Spinal cord (tissue), 10 donors: Measurements from ENCODE around the gene ZNF23. TPM values are rescaled to one million over a fixed set of nuclear protein-coding genes. Genes with fewer than 3 reads are reported as not detected.

Experiments
- DNase-seq, 6 donors: peaks; one replicate each; pipeline versions ENCODE4 v3.0.0 to v3.0.0-alpha.2; 2013 to 2015; ENCODE audit warnings: low spot score in 6 of 6, low read depth in 4 of 6
- H3K27ac ChIP-seq: one replicate; pipeline ENCODE4 v1.5.1; 2013; ENCODE audit warnings: low read depth, low read length, control low read depth
- H3K27me3 ChIP-seq: one replicate; pipeline ENCODE4 v1.6.1; 2013; ENCODE audit warnings: low read length; ENCODE audit not compliant: control insufficient read depth, insufficient read depth
- H3K36me3 ChIP-seq: one replicate; pipeline ENCODE4 v1.6.1; 2013; ENCODE audit warnings: low read length; ENCODE audit not compliant: control insufficient read depth, insufficient read depth
- H3K4me1 ChIP-seq: one replicate; pipeline ENCODE4 v1.6.1; 2013; ENCODE audit warnings: low read length; ENCODE audit not compliant: control insufficient read depth, insufficient read depth
- H3K4me3 ChIP-seq: one replicate; pipeline ENCODE4 v1.5.1; 2013; ENCODE audit warnings: low read depth, low read length, control low read depth
- H3K9me3 ChIP-seq: one replicate; pipeline ENCODE4 v1.6.1; 2013; ENCODE audit warnings: low read length; ENCODE audit not compliant: control insufficient read depth, insufficient read depth
- WGBS: methylation state at CpG from one replicate; pipeline ENCODE4 v1.1.5; 2013; ENCODE audit warnings: missing lambda C conversion rate; ENCODE audit not compliant: insufficient coverage; 5-methylcytosine and 5-hydroxymethylcytosine counted together
- polyA plus RNA-seq, 2 donors: library from polyadenylated mRNA; unstranded; fragments of 120-200 nt; gene quantifications; one replicate each; pipeline ENCODE4 v1.2.1, GENCODE V29; 2013; ENCODE audit not compliant: insufficient read length in 2 of 2
- total RNA-seq, 2 donors: library from RNA; depleted of rRNA in 1 of 2; stranded (reverse); fragments of 120-200 nt in 1 of 2; fragments of >200 nt in 1 of 2; gene quantifications; one replicate each; pipeline versions ENCODE4 v1.2.3 to v1.2.4, GENCODE V29; 2013 to 2014
- donor health status: healthy.

The ZNF23 gene
- total and polyA plus RNA-seq, 4 donors: 14.5 to 28.9 (median 20.6) TPM

DNA sequence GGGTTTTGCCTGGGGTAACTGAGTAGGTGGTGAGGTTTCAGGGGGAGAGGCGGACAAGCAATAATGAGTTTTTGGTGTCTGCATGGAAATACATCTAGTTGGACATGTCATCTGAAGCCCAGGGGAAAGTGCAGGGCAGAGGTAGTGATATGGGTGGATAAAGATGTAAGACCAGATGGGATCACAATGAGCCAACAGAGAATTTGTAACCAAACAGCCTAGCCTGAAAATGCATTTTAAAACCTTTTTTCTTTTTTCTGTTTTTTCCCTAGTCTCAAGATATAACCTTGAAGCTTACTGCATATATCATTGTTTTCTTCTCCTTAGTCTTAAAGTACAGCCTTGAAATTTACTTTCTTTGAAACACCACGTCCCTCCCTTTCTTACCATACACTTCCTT, 30.7 kb upstream of the ZNF23 start:
- DNase-seq: no peak
- WGBS: 81% methylated on average over 1 of the region's 2 CpGs
- no peak overlapping the region for H3K27ac ChIP-seq
- H3K36me3 ChIP-seq: no peaks in the 10 kb centered on the region
- no peaks in the 10 kb centered on the region for H3K4me1 ChIP-seq
- no peaks in the 10 kb centered on the region for H3K27me3 ChIP-seq
- no peak overlapping the region for H3K4me3 ChIP-seq
- H3K9me3 ChIP-seq: no peaks in the 10 kb centered on the region

DNA sequence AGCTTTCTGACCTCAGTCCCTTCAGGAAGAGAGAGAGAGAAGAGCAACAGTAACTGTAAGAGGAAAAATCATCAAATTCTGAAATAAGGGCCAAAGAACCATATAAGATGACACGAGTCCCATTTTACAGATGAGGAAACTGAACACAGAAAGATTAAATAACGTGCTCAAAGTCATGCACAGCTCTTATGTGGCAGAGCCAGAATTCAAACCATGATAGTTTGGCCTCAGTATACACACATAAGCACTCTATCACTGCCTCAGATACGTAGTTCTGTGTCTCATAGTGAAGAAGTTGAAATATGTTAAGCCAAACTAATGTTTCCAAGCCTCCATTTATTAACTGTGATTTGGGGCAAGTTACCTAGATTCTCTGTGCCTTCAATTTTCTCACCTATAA, 29.0 kb upstream of the ZNF23 start:
- Histone ChIP-seq H3K9me3 (no peaks in the 10 kb centered on the region), H3K27ac (no peak overlapping the region), H3K36me3 (no peaks in the 10 kb centered on the region), H3K4me3 (no peak overlapping the region), H3K4me1 (no peaks in the 10 kb centered on the region), H3K27me3 (no peaks in the 10 kb centered on the region)
- DNase-seq: no peak
- 42% methylated on average over 2 of the region's 3 CpGs for WGBS

DNA sequence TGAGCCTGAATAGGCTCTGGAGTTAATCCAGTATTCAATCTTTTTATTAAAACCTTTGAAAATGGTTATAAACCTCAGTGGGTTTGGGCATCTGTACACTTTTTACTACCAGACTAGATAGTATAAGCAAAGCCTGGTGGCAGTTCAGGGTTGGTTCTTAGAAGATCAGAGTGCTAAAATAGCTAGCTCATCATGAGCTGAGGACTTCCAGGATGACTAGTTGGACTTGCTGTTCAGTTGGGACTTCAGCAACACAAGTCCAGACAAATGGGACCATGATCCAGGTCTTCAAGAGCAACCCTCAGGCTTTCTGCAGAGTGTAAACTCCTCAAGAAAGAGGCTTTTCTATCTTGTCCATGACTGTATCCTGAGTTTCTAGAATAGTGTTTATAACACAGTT, 28.3 kb upstream of the ZNF23 start:
- Histone ChIP-seq H3K9me3 (no peaks in the 10 kb centered on the region), H3K4me3 (no peak overlapping the region), H3K27ac (no peak overlapping the region), H3K27me3 (no peaks in the 10 kb centered on the region), H3K36me3 (no peaks in the 10 kb centered on the region), H3K4me1 (no peaks in the 10 kb centered on the region)
- DNase-seq: no peak

DNA sequence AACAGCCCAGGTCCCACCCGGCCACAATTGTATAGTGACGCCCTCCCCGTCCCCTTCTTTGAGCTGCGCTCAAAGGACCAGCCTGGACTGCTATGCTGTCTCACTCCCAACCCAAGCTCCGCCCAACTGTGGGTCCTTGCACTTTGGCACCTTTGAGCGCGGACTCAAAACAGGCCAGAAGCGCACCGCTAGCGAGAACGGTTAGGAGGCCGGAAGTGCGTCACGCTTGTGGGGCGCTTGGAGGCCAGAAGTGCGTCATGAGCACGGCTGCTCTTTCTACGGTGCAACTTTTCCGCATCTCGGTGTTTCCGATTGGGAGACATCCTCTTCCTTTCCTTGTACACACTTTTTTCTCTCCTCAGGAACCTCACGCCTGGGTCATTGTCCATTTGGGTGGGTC, 27.1 kb upstream of the ZNF23 start, which contains the start of gene ZNF19:
TSS of gene ZNF19 (minus strand) at position 203 of the 400 bp plus-strand sequence. CDS start 7,210 bp downstream, outside the sequence.
- H3K27me3 ChIP-seq: no peaks in the 10 kb centered on the region
- DNase-seq: no peak
- H3K27ac ChIP-seq: no peak within 1 kb of the TSS
- WGBS: 79% methylated on average over 19 of the region's 22 CpGs
- no peak within 1 kb of the TSS for H3K4me3 ChIP-seq
- no peaks in the 10 kb centered on the region for H3K4me1 ChIP-seq
- H3K9me3 ChIP-seq: no peaks in the 10 kb centered on the region
- no peaks in the 10 kb centered on the region for H3K36me3 ChIP-seq

DNA sequence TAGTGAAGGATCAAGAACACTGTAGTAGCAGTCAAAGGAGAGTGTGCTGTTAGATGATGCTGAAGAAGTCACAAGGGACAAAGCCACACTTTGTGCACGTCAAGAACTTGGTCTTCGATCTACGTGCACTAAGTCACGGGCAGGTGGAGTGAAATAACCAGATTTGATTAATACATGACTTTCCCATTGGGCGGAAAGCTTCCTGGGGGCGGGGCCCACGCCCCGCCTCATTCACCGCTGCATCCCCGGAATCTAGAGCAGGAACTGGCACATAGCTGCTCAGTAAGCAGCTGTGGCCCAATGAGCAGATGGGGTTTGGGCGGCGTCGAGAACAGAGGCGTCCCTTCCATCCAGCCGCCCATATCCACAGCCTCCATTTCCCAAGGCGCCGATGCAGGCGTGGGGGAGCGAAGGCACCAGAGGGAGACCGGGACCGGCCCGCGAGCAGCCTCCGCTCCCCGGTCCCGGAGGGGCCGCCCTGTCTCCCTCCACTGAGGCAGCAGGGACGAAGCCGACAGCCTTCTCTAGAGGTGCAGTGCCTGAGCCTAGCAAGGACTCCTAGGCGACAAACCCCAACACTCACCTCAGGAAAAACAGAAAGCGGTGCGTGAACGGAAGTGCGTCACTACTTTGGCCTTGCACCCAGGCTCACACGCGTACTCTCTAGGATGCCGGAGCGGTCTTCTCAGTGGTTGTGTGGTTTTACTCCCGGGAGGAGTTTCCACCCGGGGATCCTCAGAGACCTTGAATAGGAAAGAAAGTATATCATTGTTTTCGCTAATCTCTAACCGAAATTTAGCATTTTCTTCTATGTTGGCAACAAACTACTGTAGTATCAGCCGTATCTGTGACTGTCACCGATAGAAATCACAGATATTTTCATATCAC, 22.2 kb upstream of the ZNF23 start:
- Histone ChIP-seq H3K36me3 (no peaks in the 10 kb centered on the region), H3K27me3 (no peaks in the 10 kb centered on the region), H3K4me3 (peak overlapping the region; percentile 98), H3K4me1 (no peaks in the 10 kb centered on the region), H3K9me3 (no peaks in the 10 kb centered on the region), H3K27ac (peak overlapping the region; percentile 99)
- DNase-seq: peak; percentile 82 to 98 (median 92)
- 0% methylated on average over 40 of the region's 44 CpGs for WGBS

DNA sequence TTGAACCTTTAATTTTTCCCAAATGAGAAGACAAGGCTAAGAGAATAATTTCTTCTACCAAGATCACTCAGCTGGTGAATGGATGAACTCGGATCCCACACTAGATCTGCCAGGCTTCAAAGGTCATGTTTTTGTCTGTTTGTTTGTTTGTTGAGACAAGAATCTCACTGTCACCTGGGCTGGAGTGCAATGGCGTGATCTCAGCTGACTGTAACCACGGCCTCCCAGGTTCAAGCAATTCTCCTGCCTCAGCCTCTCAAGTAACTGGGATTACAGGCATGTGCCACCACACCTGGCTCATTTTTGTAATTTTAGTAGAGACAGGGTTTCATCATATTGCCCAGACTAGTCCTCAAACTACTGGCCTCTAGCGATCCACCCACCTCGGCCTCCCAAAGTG, 20.5 kb upstream of the ZNF23 start:
- Histone ChIP-seq H3K36me3 (peaks cover 10% of the 10 kb centered on the region), H3K4me1 (no peaks in the 10 kb centered on the region), H3K9me3 (no peaks in the 10 kb centered on the region), H3K27ac (no peak overlapping the region), H3K27me3 (no peaks in the 10 kb centered on the region), H3K4me3 (no peak overlapping the region)
- 100% methylated on average over 2 of the region's 5 CpGs for WGBS
- DNase-seq: no peak

DNA sequence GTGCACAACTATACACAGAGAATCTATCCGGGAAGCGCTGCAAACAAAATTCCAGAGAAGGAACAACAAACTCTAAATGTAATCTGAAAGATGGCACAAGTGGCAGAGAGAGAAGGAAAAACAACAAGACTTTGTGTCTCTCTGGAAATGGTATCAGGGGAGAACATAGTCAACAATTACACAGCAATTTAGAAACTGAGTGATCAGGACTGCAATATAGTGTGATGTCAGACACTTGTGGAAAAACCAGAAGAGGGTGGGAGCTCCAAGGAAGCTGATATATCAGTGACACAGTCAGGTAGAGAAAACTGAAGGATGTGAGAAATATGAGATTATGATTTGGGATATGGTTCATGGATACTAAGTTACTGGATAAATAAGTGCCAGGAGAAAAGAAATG, 18.9 kb upstream of the ZNF23 start:
- H3K27me3 ChIP-seq: no peaks in the 10 kb centered on the region
- H3K4me1 ChIP-seq: no peaks in the 10 kb centered on the region
- WGBS: no CpG with 5 or more reads among the region's 2 CpGs
- no peak for DNase-seq
- H3K4me3 ChIP-seq: no peak overlapping the region
- peaks cover 17% of the 10 kb centered on the region for H3K36me3 ChIP-seq
- H3K9me3 ChIP-seq: no peaks in the 10 kb centered on the region
- no peak overlapping the region for H3K27ac ChIP-seq

DNA sequence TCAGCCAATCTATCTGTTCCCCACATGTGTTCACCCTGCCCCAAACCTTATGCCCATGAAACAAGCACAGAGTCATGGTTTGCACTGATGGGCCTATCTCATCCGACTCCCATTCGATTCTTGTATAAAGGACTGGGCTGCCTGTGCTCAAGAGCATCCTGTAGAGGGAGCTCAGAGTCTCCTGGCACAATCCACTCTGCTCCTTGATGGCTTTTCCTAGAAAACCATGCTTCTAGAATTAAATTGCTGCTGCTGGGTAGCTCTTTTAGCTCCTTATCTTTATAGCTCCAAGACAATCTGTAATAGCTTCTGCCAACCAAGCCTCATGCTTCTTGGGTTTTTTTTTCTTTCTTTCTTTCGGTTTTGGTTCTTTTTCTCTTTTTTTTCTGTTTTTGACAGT, 17.4 kb upstream of the ZNF23 start:
- Histone ChIP-seq H3K27me3 (no peaks in the 10 kb centered on the region), H3K4me1 (no peaks in the 10 kb centered on the region), H3K27ac (no peak overlapping the region), H3K4me3 (no peak overlapping the region), H3K9me3 (no peaks in the 10 kb centered on the region), H3K36me3 (peaks cover 17% of the 10 kb centered on the region)
- DNase-seq: peak in 2 of 6 donors; percentile 37 to 45
- 21% methylated on average over 2 of the region's 3 CpGs for WGBS

DNA sequence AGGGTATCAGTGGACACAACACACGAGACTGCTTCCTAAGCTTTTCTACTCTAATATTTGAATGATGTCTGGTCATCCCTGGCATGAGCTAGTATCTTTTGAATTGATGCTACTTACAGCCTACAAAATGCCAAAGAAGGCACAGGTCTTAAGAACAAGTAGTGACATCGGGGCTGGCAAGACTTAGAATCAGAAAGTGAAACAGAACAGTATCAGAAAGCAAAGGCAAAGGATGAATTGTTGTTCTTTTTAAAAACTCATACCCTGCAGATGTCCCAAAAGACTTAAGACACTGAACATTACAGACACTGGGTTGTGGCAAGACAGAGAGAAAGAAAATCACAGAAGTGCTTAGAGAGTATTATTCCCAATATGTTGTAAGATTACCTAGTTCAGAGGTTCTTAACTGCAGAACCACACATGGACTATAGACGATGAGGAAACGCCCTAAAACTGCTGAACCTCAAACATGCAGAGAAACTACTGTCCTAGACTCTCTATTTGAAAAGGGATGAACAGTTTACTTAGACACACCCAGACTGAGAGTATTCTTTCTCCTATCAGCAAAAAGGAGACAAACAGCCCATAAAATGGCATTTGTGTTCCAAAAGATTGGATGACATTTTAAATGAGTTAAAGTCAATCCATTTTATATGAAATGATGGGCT, 14.5 kb upstream of the ZNF23 start:
- Histone ChIP-seq H3K9me3 (no peaks in the 10 kb centered on the region), H3K27me3 (no peaks in the 10 kb centered on the region), H3K4me3 (no peak overlapping the region), H3K36me3 (peaks cover 20% of the 10 kb centered on the region), H3K4me1 (no peaks in the 10 kb centered on the region), H3K27ac (no peak overlapping the region)
- WGBS: no CpG with 5 or more reads among the region's 4 CpGs
- no peak for DNase-seq

DNA sequence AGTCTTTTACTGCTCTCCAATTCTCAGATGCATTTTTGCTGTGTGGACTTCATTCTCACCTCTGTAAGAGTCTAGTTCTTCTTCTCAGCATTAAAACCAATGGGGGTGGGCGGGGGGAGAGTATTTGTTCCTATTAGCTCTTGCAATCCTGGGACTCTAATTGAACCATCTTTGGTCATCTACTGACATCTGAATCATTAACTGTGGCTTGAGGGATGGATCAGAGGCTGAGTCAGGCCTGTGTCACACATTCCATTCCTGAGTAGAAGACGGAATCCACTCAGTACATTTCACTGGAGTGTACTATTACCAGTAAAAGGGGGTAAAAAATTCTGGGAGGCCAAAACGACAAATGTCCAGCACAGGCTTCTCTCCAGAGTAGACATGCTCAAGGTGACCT, 12.8 kb upstream of the ZNF23 start:
- no peak overlapping the region for H3K4me3 ChIP-seq
- H3K27ac ChIP-seq: no peak overlapping the region
- H3K27me3 ChIP-seq: no peaks in the 10 kb centered on the region
- H3K36me3 ChIP-seq: peaks cover 20% of the 10 kb centered on the region
- H3K9me3 ChIP-seq: no peaks in the 10 kb centered on the region
- H3K4me1 ChIP-seq: no peaks in the 10 kb centered on the region
- DNase-seq: no peak
- WGBS: no CpG with 5 or more reads among the region's 3 CpGs
